ENCODE measurements around the gene ABHD17C. TPM values are rescaled to one million over a fixed set of nuclear protein-coding genes. Genes with fewer than 3 reads are reported as not detected.
A peak's percentile ranks its signal among the peaks of the same experiment; 100 is the strongest.

Gene ABHD17C
- total RNA-seq, 2 donors from 2014 or later, result 3.6 to 5.3 TPM

DNA sequence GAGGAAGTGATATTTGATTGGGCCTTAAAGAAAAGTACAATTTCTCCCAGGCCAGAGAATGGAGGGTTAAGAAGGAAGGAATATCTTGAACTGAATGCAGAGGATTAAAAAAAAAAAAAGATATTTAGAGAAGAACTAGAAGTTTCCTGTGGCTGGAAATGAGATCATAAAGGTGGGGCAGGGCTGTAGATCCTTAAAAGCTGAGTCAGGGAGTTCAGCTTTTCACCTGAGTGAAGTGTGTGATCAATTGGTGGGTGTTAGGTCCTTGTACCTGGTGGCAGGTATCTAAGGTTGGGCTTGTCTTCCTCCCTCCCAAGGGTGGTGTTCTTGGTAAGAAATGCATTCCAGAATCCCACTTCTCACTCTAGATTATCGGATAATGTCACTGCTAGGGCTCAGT lies 95.9 kb downstream of the ABHD17C start:
- WGBS, 2 donors, result 100% methylated on average over 1 of the region's 1 CpG
- H3K27me3 ChIP-seq, result no peaks in the 10 kb centered on the region
- H3K4me1 ChIP-seq, result peaks cover under 1% of the 10 kb centered on the region
- H3K9me3 ChIP-seq, result no peaks in the 10 kb centered on the region
- intact Hi-C loops (cut with DNase I), result no loop called here
- TF ChIP-seq, protein P1, sequence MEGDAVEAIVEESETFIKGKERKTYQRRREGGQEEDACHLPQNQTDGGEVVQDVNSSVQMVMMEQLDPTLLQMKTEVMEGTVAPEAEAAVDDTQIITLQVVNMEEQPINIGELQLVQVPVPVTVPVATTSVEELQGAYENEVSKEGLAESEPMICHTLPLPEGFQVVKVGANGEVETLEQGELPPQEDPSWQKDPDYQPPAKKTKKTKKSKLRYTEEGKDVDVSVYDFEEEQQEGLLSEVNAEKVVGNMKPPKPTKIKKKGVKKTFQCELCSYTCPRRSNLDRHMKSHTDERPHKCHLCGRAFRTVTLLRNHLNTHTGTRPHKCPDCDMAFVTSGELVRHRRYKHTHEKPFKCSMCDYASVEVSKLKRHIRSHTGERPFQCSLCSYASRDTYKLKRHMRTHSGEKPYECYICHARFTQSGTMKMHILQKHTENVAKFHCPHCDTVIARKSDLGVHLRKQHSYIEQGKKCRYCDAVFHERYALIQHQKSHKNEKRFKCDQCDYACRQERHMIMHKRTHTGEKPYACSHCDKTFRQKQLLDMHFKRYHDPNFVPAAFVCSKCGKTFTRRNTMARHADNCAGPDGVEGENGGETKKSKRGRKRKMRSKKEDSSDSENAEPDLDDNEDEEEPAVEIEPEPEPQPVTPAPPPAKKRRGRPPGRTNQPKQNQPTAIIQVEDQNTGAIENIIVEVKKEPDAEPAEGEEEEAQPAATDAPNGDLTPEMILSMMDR (IDR thresholded peaks at IDR 0.05), result no peak
- TF ChIP-seq POLR2A (IDR thresholded peaks at IDR 0.05), result no peak
- no peak for ATAC-seq
- no peak for DNase-seq
- H3K36me3 ChIP-seq (replicated peaks in 1 of 2; ENCODE audit: insufficient read depth in 1 of 2, low read depth in 2 of 2), result no peaks in the 10 kb centered on the region
- H3K4me3 ChIP-seq, result no peak overlapping the region
- no peak overlapping the region for H3K27ac ChIP-seq

DNA sequence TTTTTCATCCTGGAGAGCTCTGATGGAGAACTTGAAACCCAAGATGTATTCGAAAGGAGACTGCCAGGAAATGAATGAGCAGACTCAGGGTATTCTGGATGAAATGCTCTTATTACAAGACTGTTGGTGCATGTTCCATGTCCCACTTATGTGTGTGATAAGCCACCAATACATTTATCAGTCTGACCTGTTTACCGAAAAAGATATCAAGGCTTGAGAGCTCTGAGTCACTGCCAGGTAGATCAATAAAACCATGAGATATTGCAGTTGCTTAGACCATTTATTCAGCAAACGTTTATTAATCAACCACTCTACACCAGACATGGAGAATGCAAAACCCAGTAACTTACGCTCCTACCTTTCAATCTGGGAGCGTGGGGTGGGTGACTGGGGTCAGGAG lies 101.3 kb downstream of the ABHD17C start:
- no peak for DNase-seq
- Histone ChIP-seq H3K4me1 (peaks cover 12% of the 10 kb centered on the region), H3K4me3 (no peak overlapping the region), H3K36me3 (replicated peaks in 1 of 2; ENCODE audit: insufficient read depth in 1 of 2, low read depth in 2 of 2) (no peaks in the 10 kb centered on the region), H3K27me3 (no peaks in the 10 kb centered on the region), H3K9me3 (no peaks in the 10 kb centered on the region), H3K27ac (no peak overlapping the region)
- 14 to 22% methylated on average over 5 of the region's 5 CpGs for WGBS, 2 donors
- TF ChIP-seq POLR2A (IDR thresholded peaks at IDR 0.05), result no peak
- TF ChIP-seq, protein P1 (IDR thresholded peaks at IDR 0.05), result no peak
- intact Hi-C loops (cut with DNase I), result no loop called here
- peak; percentile 38 for ATAC-seq

DNA sequence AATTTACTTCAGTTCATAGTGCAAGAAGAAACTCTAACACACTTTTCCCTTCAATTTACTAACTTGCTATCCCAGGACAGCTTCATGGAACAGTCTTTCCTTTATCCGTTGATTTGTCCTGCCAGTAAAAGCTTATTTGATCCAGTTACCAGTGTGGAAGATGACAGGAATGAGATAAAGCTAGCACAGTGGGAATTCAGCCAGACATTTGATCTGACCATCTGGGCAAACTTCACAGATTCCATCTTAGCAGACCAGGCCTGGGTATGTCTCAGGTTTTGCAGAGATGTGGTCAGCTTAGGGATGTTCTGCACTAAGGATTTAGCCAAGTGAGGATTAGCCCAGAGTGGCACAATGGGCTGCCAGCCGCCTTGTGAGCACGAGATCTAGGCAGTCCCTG lies 103.8 kb downstream of the ABHD17C start:
- no peak for ATAC-seq
- H3K4me1 ChIP-seq, result peaks cover 12% of the 10 kb centered on the region
- WGBS, 2 donors, result 76 to 86% methylated on average over 3 of the region's 3 CpGs
- no peak overlapping the region for H3K4me3 ChIP-seq
- intact Hi-C loops (cut with DNase I), result no loop called here
- H3K9me3 ChIP-seq, result no peaks in the 10 kb centered on the region
- H3K36me3 ChIP-seq (replicated peaks in 1 of 2; ENCODE audit: insufficient read depth in 1 of 2, low read depth in 2 of 2), result no peaks in the 10 kb centered on the region
- no peak for DNase-seq
- TF ChIP-seq, protein P1 (IDR thresholded peaks at IDR 0.05), result no peak
- no peak for TF ChIP-seq POLR2A (IDR thresholded peaks at IDR 0.05)
- H3K27ac ChIP-seq, result no peak overlapping the region
- no peaks in the 10 kb centered on the region for H3K27me3 ChIP-seq

DNA sequence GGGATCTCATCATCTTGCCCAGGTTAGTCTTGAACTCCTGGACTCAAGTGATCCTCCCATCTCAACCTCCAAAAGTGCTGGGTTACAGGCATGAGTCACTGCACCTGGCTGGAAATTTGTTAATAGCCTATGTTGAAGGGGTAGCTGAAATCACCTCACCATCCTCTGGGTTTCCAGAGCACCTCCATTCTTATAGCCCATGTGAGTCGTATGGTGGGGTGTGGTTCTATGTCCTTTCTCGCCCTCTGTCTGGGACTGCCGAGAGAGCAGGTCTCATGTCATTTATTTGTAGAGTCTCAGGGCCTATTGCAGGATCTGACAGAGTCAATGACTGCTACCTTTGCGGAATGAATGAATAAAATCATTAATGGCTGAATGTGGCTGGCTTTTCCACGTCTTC lies 105.0 kb downstream of the ABHD17C start:
- no peak for TF ChIP-seq POLR2A (IDR thresholded peaks at IDR 0.05)
- TF ChIP-seq, protein P1 (IDR thresholded peaks at IDR 0.05), result no peak
- WGBS, 2 donors, result 68 to 92% methylated on average over 5 of the region's 5 CpGs
- no peaks in the 10 kb centered on the region for H3K9me3 ChIP-seq
- ATAC-seq (no peak), DNase-seq (no peak)
- intact Hi-C loops (cut with DNase I), result no loop called here
- no peak overlapping the region for H3K4me3 ChIP-seq
- peaks cover 12% of the 10 kb centered on the region for H3K4me1 ChIP-seq
- no peaks in the 10 kb centered on the region for H3K27me3 ChIP-seq
- H3K36me3 ChIP-seq (replicated peaks in 1 of 2; ENCODE audit: insufficient read depth in 1 of 2, low read depth in 2 of 2), result no peaks in the 10 kb centered on the region
- H3K27ac ChIP-seq, result no peak overlapping the region

DNA sequence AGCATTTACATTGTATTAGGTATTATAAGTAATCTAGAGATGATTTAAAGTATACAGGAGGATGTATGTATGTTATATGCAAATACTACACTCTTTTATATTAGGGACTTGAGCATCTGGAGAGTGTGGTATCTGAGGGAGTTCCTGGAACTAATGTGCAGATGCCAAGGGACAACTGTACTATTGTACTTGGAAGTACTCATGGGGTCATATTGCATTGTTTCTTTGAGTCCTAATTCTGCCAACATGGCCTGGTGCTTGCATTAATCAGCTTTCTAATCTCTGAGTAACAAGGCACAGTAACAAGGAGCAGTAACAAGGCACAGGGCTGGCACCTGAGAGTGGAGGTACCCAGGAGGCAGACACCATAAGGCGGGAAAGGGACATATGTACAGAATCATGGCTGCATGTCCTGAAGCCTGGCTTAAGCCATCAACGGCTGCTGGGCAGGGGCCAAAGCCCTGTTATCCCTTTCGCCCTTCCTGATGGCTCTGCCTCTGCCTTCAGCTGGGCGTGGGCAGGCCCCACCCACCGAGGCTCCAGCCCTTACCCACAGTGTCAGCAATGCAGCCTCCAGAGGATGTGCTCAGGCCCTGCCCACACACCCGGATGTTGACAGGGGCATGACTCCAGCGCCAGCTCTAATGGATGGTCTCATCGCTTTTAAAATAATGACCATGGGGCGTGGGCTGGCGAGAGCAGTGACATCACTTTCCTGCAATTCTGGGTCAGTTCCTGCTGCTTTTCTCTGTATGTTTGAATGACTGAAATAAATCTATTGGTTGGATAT lies 107.0 kb downstream of the ABHD17C start:
- H3K9me3 ChIP-seq, result no peaks in the 10 kb centered on the region
- no peak for DNase-seq
- intact Hi-C loops (cut with DNase I), result no loop called here
- H3K4me1 ChIP-seq, result peaks cover under 1% of the 10 kb centered on the region
- no peaks in the 10 kb centered on the region for H3K27me3 ChIP-seq
- 67 to 80% methylated on average over 9 to 10 of the region's 10 CpGs for WGBS, 2 donors
- no peak overlapping the region for H3K4me3 ChIP-seq
- no peaks in the 10 kb centered on the region for H3K36me3 ChIP-seq (replicated peaks in 1 of 2; ENCODE audit: insufficient read depth in 1 of 2, low read depth in 2 of 2)
- no peak overlapping the region for H3K27ac ChIP-seq
- no peak for ATAC-seq
- TF ChIP-seq, protein P1 (IDR thresholded peaks at IDR 0.05), result no peak
- no peak for TF ChIP-seq POLR2A (IDR thresholded peaks at IDR 0.05)
